Measurements from ENCODE around the gene REX1BD.
"Not testable (repeated sequence)": the region's sequence is repeated elsewhere in the genome, so short reads cannot be mapped to it uniquely, and the experiment has no call there.

Gene REX1BD

DNA sequence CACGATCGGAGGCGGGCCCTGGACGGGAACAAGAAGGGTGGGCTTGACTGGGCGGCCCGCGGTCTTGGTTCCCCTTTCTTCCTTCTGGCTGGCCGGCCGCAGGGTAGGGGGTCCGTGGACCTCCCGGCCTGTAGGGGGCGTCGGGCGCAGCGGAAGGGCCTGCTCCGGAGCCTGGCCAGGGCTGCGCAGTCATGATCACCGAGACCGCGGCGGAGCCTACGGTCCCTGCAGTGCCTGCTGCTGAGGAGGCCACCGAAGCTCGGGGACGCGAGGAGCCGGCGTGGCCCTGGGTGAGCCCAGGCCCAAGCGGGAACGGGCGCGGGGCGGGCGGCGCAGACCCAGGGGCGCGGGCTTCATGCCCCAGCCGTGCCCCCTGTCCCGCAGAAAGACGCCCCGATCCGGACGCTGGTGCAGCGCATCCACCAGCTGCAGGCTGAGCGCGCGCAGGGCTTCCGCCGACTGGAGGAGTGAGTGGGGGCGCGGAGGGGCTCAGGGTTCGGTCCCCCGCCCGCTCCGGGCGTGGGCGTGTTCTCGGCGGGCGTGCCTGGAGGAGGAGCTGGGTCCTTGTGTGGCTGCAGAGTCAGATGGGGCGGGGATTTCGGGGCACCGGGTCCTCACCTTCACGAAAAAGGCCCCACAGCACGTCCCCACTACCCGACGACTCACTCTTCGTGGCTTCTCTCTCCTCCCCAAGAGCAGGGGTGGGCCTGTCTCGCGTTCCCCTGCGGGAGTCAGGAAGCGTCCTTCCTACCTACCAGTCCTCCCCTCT, at the start of gene REX1BD:
Gene REX1BD, plus strand, starts transcription at position 188 of the 769 bp plus-strand sequence. Its CDS starts 4 bp downstream, at position 192.
- Histone ChIP-seq H3K4me1 (ENCODE audit: control insufficient read depth, low read length) (peaks cover 61% of the 10 kb centered on the region), H3K9me2 (replicated peaks; ENCODE audit: control insufficient read depth, low read length) (no peaks in the 10 kb centered on the region), H3K36me3 (ENCODE audit: control insufficient read depth, low read length) (peaks cover 22% of the 10 kb centered on the region), H4K20me1 (ENCODE audit: control insufficient read depth, insufficient read depth, low read depth, low read length) (no peaks in the 10 kb centered on the region), H3K27me3 (ENCODE audit: control insufficient read depth, low read length) (no peaks in the 10 kb centered on the region), H3K79me2 (ENCODE audit: control insufficient read depth, low read length) (peaks cover 18% of the 10 kb centered on the region), H3K4me2 (ENCODE audit: low read length) (peak within 1 kb of the TSS; percentile 99), H3K4me3 (ENCODE audit: low read length) (peak within 1 kb of the TSS; percentile 91), H3F3A (ENCODE audit: control insufficient read depth, insufficient read depth) (peaks cover 19% of the 10 kb centered on the region), H3K9me3 (ENCODE audit: control insufficient read depth, insufficient read depth, low read length) (no peaks in the 10 kb centered on the region), H3K27ac (ENCODE audit: low read depth, low read length) (peak within 1 kb of the TSS; percentile 86)
- TF ChIP-seq, protein P1, sequence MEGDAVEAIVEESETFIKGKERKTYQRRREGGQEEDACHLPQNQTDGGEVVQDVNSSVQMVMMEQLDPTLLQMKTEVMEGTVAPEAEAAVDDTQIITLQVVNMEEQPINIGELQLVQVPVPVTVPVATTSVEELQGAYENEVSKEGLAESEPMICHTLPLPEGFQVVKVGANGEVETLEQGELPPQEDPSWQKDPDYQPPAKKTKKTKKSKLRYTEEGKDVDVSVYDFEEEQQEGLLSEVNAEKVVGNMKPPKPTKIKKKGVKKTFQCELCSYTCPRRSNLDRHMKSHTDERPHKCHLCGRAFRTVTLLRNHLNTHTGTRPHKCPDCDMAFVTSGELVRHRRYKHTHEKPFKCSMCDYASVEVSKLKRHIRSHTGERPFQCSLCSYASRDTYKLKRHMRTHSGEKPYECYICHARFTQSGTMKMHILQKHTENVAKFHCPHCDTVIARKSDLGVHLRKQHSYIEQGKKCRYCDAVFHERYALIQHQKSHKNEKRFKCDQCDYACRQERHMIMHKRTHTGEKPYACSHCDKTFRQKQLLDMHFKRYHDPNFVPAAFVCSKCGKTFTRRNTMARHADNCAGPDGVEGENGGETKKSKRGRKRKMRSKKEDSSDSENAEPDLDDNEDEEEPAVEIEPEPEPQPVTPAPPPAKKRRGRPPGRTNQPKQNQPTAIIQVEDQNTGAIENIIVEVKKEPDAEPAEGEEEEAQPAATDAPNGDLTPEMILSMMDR (IDR thresholded peaks at IDR 0.05; ENCODE audit: low read depth, low read length, poor library complexity, severe bottlenecking), result peak; percentile 89
- TF ChIP-seq EZH2phosphoT487 (IDR thresholded peaks at IDR 0.05; ENCODE audit: borderline replicate concordance, low read length), result no peak

DNA sequence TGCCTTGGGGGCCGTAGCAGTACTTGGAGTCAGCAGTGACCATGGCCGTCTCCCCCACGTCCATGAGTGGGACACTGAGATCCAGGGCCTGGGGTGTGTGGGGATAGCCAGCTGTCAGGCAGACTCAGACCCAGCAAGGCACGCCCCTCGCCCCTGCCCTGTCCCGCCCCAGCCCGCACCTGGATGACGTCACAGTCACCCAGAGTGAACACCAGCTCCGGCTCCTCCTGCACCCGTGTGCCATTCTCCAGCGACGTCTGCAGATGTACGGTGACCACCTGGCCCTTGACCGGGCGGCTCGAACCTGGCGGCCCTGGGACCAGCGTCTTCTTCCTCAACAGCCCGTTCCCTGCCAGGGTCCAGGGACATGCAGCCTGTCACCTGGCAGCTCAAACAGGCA, 49.2 kb upstream of the REX1BD start:
- Histone ChIP-seq H3K4me3 (ENCODE audit: low read length) (no peak overlapping the region), H3K36me3 (ENCODE audit: control insufficient read depth, low read length) (peaks cover 29% of the 10 kb centered on the region)
- TF ChIP-seq EZH2phosphoT487 (IDR thresholded peaks at IDR 0.05; ENCODE audit: borderline replicate concordance, low read length), result no peak
- TF ChIP-seq, protein P1 (IDR thresholded peaks at IDR 0.05; ENCODE audit: low read depth, low read length, poor library complexity, severe bottlenecking), result no peak

DNA sequence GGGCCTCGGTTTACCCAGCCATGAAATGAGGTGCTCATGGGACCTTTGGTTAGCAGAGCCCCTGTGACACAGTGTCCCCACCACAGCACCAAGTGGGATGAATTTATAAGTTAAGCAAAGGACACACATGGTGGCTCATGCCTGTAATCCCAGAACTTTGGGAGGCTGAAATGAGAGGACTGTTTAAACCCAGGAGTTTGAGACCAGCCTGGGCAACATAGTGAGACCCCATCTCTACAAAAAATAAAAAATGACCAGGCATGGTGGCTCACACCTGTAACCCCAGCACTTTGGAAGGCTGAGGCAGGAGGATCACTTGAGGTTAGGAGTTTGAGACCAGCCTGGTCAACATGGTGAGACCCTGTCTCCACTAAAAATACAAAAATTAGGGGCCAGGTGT, 48.4 kb upstream of the REX1BD start:
- peaks cover 29% of the 10 kb centered on the region for H3K36me3 ChIP-seq (ENCODE audit: control insufficient read depth, low read length)

More for the DNA sequence above, 49.2 kb upstream of the REX1BD start:
- no peak overlapping the region for H3K4me2 ChIP-seq (ENCODE audit: low read length)
- H3K27me3 ChIP-seq (ENCODE audit: control insufficient read depth, low read length), result no peaks in the 10 kb centered on the region
- no peaks in the 10 kb centered on the region for H3K9me2 ChIP-seq (replicated peaks; ENCODE audit: control insufficient read depth, low read length)
- H3K9me3 ChIP-seq (ENCODE audit: control insufficient read depth, insufficient read depth, low read length), result no peaks in the 10 kb centered on the region
- no peaks in the 10 kb centered on the region for H4K20me1 ChIP-seq (ENCODE audit: control insufficient read depth, insufficient read depth, low read depth, low read length)
- H3K27ac ChIP-seq (ENCODE audit: low read depth, low read length), result no peak overlapping the region
- peaks cover 18% of the 10 kb centered on the region for H3K4me1 ChIP-seq (ENCODE audit: control insufficient read depth, low read length)
- no peaks in the 10 kb centered on the region for H3F3A ChIP-seq (ENCODE audit: control insufficient read depth, insufficient read depth)
- H3K79me2 ChIP-seq (ENCODE audit: control insufficient read depth, low read length), result peaks cover 13% of the 10 kb centered on the region

DNA sequence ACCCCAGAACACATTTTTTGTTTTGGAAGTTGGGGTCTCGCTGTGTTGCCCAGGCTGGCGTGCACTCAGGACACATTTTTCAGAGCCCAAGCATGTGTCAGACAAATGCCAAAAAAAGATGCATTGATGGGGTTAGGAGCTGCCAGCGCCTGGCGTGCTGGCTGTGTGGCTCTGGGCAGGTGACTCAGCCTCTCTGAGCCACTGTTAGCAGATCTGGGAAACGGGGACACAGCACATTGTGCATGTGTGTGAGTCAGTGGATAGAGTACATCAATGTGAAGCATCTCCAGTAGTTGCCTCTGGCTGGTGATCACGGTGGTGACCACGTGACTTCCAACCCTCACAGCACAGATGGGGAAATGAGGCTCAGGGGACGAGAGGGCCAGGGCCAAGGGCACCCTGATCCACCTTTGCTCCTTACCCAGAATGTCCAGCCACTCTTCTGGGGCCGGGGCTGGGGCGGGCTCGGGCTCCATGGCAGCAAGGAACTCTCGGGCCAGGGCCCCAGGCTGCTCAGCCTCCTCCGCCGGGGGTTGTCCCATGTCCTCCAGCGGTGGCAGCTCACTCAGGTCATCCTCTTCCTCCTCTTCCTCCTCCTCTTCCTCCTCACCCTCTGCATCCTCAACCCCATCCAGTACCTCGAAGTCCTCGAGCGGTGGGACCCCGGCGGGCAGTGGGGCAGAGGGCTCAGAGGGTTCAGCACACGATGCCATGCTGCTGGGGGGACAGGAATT, 47.2 kb upstream of the REX1BD start:
- Histone ChIP-seq H3K27ac (ENCODE audit: low read depth, low read length) (no peak overlapping the region), H4K20me1 (ENCODE audit: control insufficient read depth, insufficient read depth, low read depth, low read length) (no peaks in the 10 kb centered on the region), H3K4me3 (ENCODE audit: low read length) (no peak overlapping the region), H3K9me3 (ENCODE audit: control insufficient read depth, insufficient read depth, low read length) (no peaks in the 10 kb centered on the region), H3K4me1 (ENCODE audit: control insufficient read depth, low read length) (peaks cover 20% of the 10 kb centered on the region), H3K36me3 (ENCODE audit: control insufficient read depth, low read length) (peaks cover 29% of the 10 kb centered on the region), H3K9me2 (replicated peaks; ENCODE audit: control insufficient read depth, low read length) (no peaks in the 10 kb centered on the region), H3K4me2 (ENCODE audit: low read length) (peak overlapping the region; percentile 97; the same call in 1 of the 2 replicates), H3K27me3 (ENCODE audit: control insufficient read depth, low read length) (no peaks in the 10 kb centered on the region), H3F3A (ENCODE audit: control insufficient read depth, insufficient read depth) (no peaks in the 10 kb centered on the region), H3K79me2 (ENCODE audit: control insufficient read depth, low read length) (peaks cover 13% of the 10 kb centered on the region)
- TF ChIP-seq EZH2phosphoT487 (IDR thresholded peaks at IDR 0.05; ENCODE audit: borderline replicate concordance, low read length), result no peak
- TF ChIP-seq, protein P1 (IDR thresholded peaks at IDR 0.05; ENCODE audit: low read depth, low read length, poor library complexity, severe bottlenecking), result no peak

More for the DNA sequence above, 48.4 kb upstream of the REX1BD start:
- not testable (repeated sequence) for H3K4me2 ChIP-seq (ENCODE audit: low read length); H3K9me2 ChIP-seq (replicated peaks; ENCODE audit: control insufficient read depth, low read length); H3K9me3 ChIP-seq (ENCODE audit: control insufficient read depth, insufficient read depth, low read length); H3K4me3 ChIP-seq (ENCODE audit: low read length); H3F3A ChIP-seq (ENCODE audit: control insufficient read depth, insufficient read depth); H3K27me3 ChIP-seq (ENCODE audit: control insufficient read depth, low read length); H3K27ac ChIP-seq (ENCODE audit: low read depth, low read length); H4K20me1 ChIP-seq (ENCODE audit: control insufficient read depth, insufficient read depth, low read depth, low read length)
- Histone ChIP-seq H3K4me1 (ENCODE audit: control insufficient read depth, low read length) (peaks cover 20% of the 10 kb centered on the region), H3K79me2 (ENCODE audit: control insufficient read depth, low read length) (peaks cover 13% of the 10 kb centered on the region)
